Neural crest cell (in vitro differentiated cells): Measurements from ENCODE around the gene TCN2. TPM values are rescaled to one million over a fixed set of nuclear protein-coding genes. Genes with fewer than 3 reads are reported as not detected.

Experiments
- DNase-seq: peaks from one replicate; pipeline ENCODE4 v3.0.0; 2021; ENCODE audit warnings: low read depth, mixed read lengths, low spot score
- H3K27ac Mint-ChIP-seq: one replicate; pipeline ENCODE4 v1.8.0; 2021; ENCODE audit warnings: mild to moderate bottlenecking, mixed read lengths; ENCODE audit not compliant: unreplicated experiment
- H3K27me3 Mint-ChIP-seq: 2 replicates; pipeline ENCODE4 v1.8.0; 2021; ENCODE audit warnings: low read depth, mild to moderate bottlenecking, mixed read lengths
- H3K36me3 Mint-ChIP-seq: 2 replicates; pipeline ENCODE4 v1.8.0; 2021; ENCODE audit warnings: low read depth, mild to moderate bottlenecking, mixed read lengths
- H3K4me1 Mint-ChIP-seq: 2 replicates; pipeline ENCODE4 v1.8.0; 2021; ENCODE audit warnings: mixed read lengths
- H3K4me3 Mint-ChIP-seq: one replicate; pipeline ENCODE4 v1.8.0; 2021; ENCODE audit warnings: mild to moderate bottlenecking, mixed read lengths
- H3K9me3 Mint-ChIP-seq: 2 replicates; pipeline ENCODE4 v1.8.0; 2021; ENCODE audit warnings: mixed read lengths
- total RNA-seq: library from RNA; stranded (reverse); gene quantifications from 2 replicates; pipeline ENCODE4 v1.2.1, GENCODE V29; 2021
- TF ChIP-seq, protein P1 (sequence below): fragments of 200-600 bp; sonication (generic); conservative IDR thresholded peaks from 2 replicates; pipeline ENCODE4 v1.5.0; 2021; ENCODE audit warnings: antibody characterized with exemption, mild to moderate bottlenecking

TCN2 gene
- total RNA-seq, 1 donor from 2014 or later: 16.2 TPM

DNA sequence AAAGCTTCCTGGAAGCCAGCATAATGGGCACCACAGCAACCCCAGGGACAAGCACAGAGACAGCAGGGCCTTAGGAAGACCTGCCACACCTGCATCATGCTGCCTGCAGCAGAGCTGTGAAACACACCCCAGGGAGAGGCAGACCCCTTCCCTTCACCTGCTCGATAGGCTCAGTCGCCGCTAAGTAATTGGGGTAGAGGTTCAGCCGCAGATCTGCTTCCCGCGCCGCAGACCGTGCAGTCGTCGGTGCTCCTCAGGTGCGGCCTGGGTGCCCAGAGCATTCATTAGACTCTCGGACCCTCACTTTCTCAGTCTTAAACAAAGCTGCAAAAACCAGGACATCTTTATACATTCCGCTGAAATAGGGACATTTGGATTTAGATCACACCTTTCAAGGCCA lies 57.8 kb downstream of the TCN2 start:
- Mint-ChIP-seq H3K4me3 (peak overlapping the region; percentile 47), H3K27ac (no peak overlapping the region), H3K4me1 (peaks cover 19% of the 10 kb centered on the region), H3K36me3 (peaks cover under 1% of the 10 kb centered on the region), H3K9me3 (no peaks in the 10 kb centered on the region), H3K27me3 (peaks cover 20% of the 10 kb centered on the region)
- no peak for DNase-seq
- TF ChIP-seq, protein P1, sequence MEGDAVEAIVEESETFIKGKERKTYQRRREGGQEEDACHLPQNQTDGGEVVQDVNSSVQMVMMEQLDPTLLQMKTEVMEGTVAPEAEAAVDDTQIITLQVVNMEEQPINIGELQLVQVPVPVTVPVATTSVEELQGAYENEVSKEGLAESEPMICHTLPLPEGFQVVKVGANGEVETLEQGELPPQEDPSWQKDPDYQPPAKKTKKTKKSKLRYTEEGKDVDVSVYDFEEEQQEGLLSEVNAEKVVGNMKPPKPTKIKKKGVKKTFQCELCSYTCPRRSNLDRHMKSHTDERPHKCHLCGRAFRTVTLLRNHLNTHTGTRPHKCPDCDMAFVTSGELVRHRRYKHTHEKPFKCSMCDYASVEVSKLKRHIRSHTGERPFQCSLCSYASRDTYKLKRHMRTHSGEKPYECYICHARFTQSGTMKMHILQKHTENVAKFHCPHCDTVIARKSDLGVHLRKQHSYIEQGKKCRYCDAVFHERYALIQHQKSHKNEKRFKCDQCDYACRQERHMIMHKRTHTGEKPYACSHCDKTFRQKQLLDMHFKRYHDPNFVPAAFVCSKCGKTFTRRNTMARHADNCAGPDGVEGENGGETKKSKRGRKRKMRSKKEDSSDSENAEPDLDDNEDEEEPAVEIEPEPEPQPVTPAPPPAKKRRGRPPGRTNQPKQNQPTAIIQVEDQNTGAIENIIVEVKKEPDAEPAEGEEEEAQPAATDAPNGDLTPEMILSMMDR: no peak

DNA sequence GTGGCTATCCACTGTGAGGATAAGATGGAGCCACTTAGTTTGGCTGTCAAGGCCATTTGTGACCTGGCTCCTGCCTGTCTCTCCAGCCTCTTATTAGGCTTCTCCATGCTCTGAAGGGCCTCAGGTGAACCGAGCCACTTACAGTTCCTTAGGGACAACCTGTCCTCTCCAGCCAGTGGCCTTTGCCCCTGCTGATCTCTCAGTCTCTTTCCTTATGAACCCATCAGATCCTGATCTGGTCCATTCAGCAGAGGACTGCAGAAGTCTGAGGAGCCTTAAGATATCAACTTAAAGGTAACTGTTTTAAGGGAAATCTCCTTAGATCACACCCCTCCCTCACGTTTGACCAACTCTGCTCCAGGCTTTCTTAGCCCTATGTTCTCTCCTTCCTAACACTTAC lies 58.3 kb downstream of the TCN2 start:
- peaks cover 19% of the 10 kb centered on the region for H3K4me1 Mint-ChIP-seq
- TF ChIP-seq, protein P1: no peak
- H3K4me3 Mint-ChIP-seq: no peak overlapping the region
- no peaks in the 10 kb centered on the region for H3K9me3 Mint-ChIP-seq
- no peak for DNase-seq
- H3K27ac Mint-ChIP-seq: no peak overlapping the region
- no peaks in the 10 kb centered on the region for H3K36me3 Mint-ChIP-seq
- H3K27me3 Mint-ChIP-seq: peaks cover 20% of the 10 kb centered on the region

DNA sequence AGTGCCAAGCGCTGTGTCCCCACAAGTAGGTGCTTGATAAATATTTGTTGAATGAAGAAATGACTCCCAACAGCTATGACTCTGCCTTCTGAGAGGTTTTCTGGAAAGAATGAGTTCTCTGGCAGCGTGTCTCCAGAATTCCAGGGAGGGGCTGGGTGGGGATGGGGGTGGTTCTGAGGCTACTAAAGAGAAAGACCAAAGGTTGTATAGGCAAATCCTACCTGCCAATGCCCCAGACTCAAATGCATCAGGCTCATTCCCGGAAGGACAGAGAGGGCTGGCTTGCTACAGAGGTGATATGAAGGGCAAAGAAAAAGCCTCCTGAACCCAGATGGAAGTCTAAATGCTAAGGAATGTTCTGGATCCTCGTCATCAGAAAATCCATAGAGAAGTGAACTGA lies 58.8 kb downstream of the TCN2 start:
- Mint-ChIP-seq H3K4me3 (peak overlapping the region; percentile 37), H3K27me3 (peaks cover 20% of the 10 kb centered on the region), H3K27ac (no peak overlapping the region), H3K9me3 (no peaks in the 10 kb centered on the region), H3K36me3 (no peaks in the 10 kb centered on the region), H3K4me1 (peaks cover 19% of the 10 kb centered on the region)
- TF ChIP-seq, protein P1: no peak
- no peak for DNase-seq

DNA sequence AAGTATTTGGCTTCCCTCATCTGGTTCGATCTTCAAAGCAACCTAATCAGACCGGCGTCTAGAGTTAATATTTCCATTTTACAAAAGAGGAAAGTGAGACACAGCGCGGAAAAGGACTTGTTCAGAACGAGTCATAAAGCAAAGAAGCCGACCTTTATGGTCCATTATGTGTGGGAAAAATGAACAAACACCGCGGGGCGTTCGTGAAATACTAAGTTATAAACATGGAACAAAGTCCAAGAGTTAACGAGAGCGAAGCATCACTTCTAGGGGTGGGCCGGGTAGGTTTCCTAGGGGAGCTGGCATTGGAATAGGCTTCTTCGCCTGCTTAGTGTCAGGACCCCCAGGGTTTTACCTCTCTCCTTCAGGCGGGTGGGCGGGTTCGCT lies 60.1 kb downstream of the TCN2 start:
- H3K27me3 Mint-ChIP-seq: peaks cover 28% of the 10 kb centered on the region
- no peak overlapping the region for H3K27ac Mint-ChIP-seq
- no peaks in the 10 kb centered on the region for H3K9me3 Mint-ChIP-seq
- no peak for DNase-seq
- peaks cover 19% of the 10 kb centered on the region for H3K4me1 Mint-ChIP-seq
- H3K4me3 Mint-ChIP-seq: peak overlapping the region; percentile 96
- no peaks in the 10 kb centered on the region for H3K36me3 Mint-ChIP-seq
- TF ChIP-seq, protein P1: no peak

DNA sequence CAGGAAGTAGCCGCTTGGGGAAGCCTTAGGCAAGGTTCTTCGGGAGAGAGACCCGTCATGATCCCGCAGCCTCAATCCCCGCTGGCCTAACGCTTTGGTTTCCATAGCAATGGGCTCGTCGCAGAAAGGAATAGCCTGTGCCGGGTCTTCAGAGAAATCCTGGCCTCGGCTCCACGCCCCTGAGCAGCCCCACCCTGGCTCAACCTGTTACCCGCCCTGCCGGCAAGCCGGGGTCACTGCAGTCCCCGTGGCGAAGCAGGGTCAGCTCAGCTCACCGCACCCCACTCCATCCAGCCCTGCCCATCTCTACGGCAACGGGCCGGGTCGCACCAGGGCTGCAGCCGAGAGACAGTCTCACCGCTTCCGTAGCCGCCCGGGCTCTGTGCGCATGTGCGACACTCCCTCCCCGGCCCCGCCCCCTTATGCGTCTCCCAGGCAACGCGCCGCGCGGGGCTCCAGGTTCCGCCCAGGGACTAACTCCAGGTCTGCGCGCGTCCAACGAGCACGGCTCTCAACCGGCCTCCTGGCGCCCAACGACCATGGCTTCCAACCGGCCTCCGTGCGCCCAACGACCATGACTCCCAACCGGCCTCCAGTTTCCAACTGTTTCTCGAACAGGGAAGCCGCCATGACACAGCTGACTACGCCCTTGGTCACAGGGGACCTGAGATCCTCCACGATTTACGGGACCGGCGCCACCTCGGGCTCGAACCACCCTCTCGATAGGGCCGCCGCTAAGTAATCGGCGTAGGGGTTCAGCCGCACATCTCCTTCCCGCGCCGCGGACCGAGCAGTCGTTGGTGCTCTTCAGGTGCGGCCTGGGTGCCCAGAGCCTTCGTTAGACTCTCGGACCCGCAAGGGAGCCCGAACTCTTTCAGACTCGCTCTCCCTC lies 60.8 kb downstream of the TCN2 start, which contains the start of gene DUSP18:
TSS of gene DUSP18 (minus strand) at position 382 of the 892 bp plus-strand sequence. CDS start 3,872 bp downstream, outside the sequence.
- Mint-ChIP-seq H3K4me1 (peaks cover 19% of the 10 kb centered on the region), H3K9me3 (no peaks in the 10 kb centered on the region), H3K4me3 (peak within 1 kb of the TSS; percentile 96), H3K27ac (peak within 1 kb of the TSS; percentile 96), H3K27me3 (peaks cover 28% of the 10 kb centered on the region), H3K36me3 (no peaks in the 10 kb centered on the region)
- DNase-seq: peak; percentile 95
- TF ChIP-seq, protein P1: peak; percentile 64
